Neural cell (in vitro differentiated cells): Measurements from ENCODE around the gene LSM4. TPM values are rescaled to one million over a fixed set of nuclear protein-coding genes. Genes with fewer than 3 reads are reported as not detected.

Experiments
- H2AFZ ChIP-seq: fragments of 200-600, 300-800 bp; sonication (generic), shearing (Covaris generic); 2 replicates; pipeline ENCODE4 v1.6.0; 2014; ENCODE audit warnings: low read depth, mild to moderate bottlenecking, antibody characterized with exemption, low read length, moderate library complexity
- H3F3A ChIP-seq: fragments of 200-600 bp; shearing (Covaris generic); 2 replicates; pipeline ENCODE4 v1.6.1; 2016; ENCODE audit warnings: mild to moderate bottlenecking, moderate library complexity, mixed read lengths, antibody characterized with exemption, low read length; ENCODE audit not compliant: insufficient read depth, poor library complexity, severe bottlenecking
- H3K27ac ChIP-seq: fragments of 200-600, 300-800 bp; sonication (generic), shearing (Covaris generic); 2 replicates; pipeline ENCODE4 v1.5.1; 2014; ENCODE audit warnings: mild to moderate bottlenecking, low read length, moderate library complexity
- H3K27me3 ChIP-seq: fragments of 300-800, 200-600 bp; sonication (generic), shearing (Covaris generic); 2 replicates; pipeline ENCODE4 v1.6.0; 2014; ENCODE audit warnings: mild to moderate bottlenecking, low read depth, low read length, moderate library complexity; ENCODE audit not compliant: insufficient read depth
- H3K36me3 ChIP-seq: fragments of 300-800, 200-600 bp; sonication (generic), shearing (Covaris generic); 2 replicates; pipeline ENCODE4 v1.5.1; 2014; ENCODE audit warnings: mild to moderate bottlenecking, antibody characterized with exemption, low read length, moderate library complexity; ENCODE audit not compliant: insufficient read depth
- H3K4me2 ChIP-seq: fragments of 300-800, 200-600 bp; sonication (generic), shearing (Covaris generic); 2 replicates; pipeline ENCODE4 v1.6.0; 2014; ENCODE audit warnings: mild to moderate bottlenecking, low read length
- H3K4me3 ChIP-seq: fragments of 300-800, 200-600 bp; sonication (generic), shearing (Covaris generic); 2 replicates; pipeline ENCODE4 v1.5.1; 2014; ENCODE audit warnings: mild to moderate bottlenecking, low read length, moderate library complexity
- H3K79me2 ChIP-seq: fragments of 200-600 bp; shearing (Covaris generic); replicated peaks from 2 replicates; pipeline ENCODE4 v1.6.0; 2014; ENCODE audit warnings: mild to moderate bottlenecking, low read length, moderate library complexity; ENCODE audit not compliant: insufficient read depth
- H3K9ac ChIP-seq: fragments of 300-800, 200-600 bp; sonication (generic), shearing (Covaris generic); 2 replicates; pipeline ENCODE4 v1.6.1; 2016; ENCODE audit warnings: mild to moderate bottlenecking, low read length, mixed read lengths
- H3K9me2 ChIP-seq: fragments of 200-600 bp; shearing (Covaris generic); 2 replicates; pipeline ENCODE4 v1.6.1; 2016; ENCODE audit warnings: mild to moderate bottlenecking, low read length, mixed read lengths; ENCODE audit not compliant: insufficient read depth
- H3K9me3 ChIP-seq: fragments of 200-600, 300-800 bp; sonication (generic), shearing (Covaris generic); 2 replicates; pipeline ENCODE4 v1.6.1; 2016; ENCODE audit warnings: mild to moderate bottlenecking, mixed run types, low read length, moderate library complexity, mixed read lengths
- H4K20me1 ChIP-seq: fragments of 200-600 bp; shearing (Covaris generic); 2 replicates; pipeline ENCODE4 v1.6.1; 2016; ENCODE audit warnings: mild to moderate bottlenecking, mixed run types; ENCODE audit not compliant: insufficient read depth
- CTCF ChIP-seq: fragments of 450-650 bp; IDR thresholded peaks from 2 replicates; pipeline ENCODE4 v1.5.1; 2014; ENCODE audit warnings: antibody characterized with exemption, mild to moderate bottlenecking, moderate library complexity; ENCODE audit not compliant: poor library complexity, severe bottlenecking
- EP300 ChIP-seq: fragments of 450-650 bp; conservative IDR thresholded peaks from 2 replicates; pipeline ENCODE4 v1.6.1; 2014; ENCODE audit warnings: antibody characterized with exemption, mild to moderate bottlenecking, moderate library complexity; ENCODE audit not compliant: poor library complexity, severe bottlenecking
- EZH2 ChIP-seq: fragments of 200-600, 300-800 bp; shearing (Covaris generic), sonication (generic); IDR thresholded peaks from 2 replicates; pipeline ENCODE4 v1.6.1; 2014; ENCODE audit warnings: antibody characterized with exemption, low read length, borderline replicate concordance, mild to moderate bottlenecking; ENCODE audit not compliant: insufficient read depth, poor library complexity, severe bottlenecking
- MXI1 ChIP-seq: fragments of 450-650 bp; conservative IDR thresholded peaks from 2 replicates; pipeline ENCODE4 v1.6.1; 2014; ENCODE audit warnings: antibody characterized with exemption, mild to moderate bottlenecking; ENCODE audit not compliant: poor library complexity, severe bottlenecking
- POLR2AphosphoS5 ChIP-seq: IDR thresholded peaks from 2 replicates; pipeline ENCODE4 v1.6.1; 2012
- RAD21 ChIP-seq: fragments of 450-650 bp; conservative IDR thresholded peaks from 2 replicates; pipeline ENCODE4 v1.6.1; 2014; ENCODE audit warnings: antibody characterized with exemption, mild to moderate bottlenecking, moderate library complexity
- REST ChIP-seq: IDR thresholded peaks from 2 replicates; pipeline ENCODE4 v1.6.1; 2012; ENCODE audit warnings: borderline replicate concordance
- SMC3 ChIP-seq: fragments of 450-650 bp; conservative IDR thresholded peaks from 2 replicates; pipeline ENCODE4 v1.6.1; 2014; ENCODE audit warnings: antibody characterized with exemption, mild to moderate bottlenecking, moderate library complexity; ENCODE audit not compliant: poor library complexity
- TAF1 ChIP-seq: IDR thresholded peaks from 2 replicates; pipeline ENCODE4 v1.6.1; 2012; ENCODE audit warnings: low read depth
- polyA plus RNA-seq: library from polyadenylated mRNA; depleted of rRNA; stranded (reverse); fragments of >200 nt; gene quantifications from 2 replicates; pipeline ENCODE4 v1.2.3, GENCODE V29; 2014

The LSM4 gene
- polyA plus RNA-seq, 1 donor from 2014 or later = 382 TPM

- no peak for TF ChIP-seq POLR2AphosphoS5
- no peak for TF ChIP-seq EZH2
- TF ChIP-seq SMC3 = no peak
- no peak for TF ChIP-seq RAD21
- no peak for TF ChIP-seq CTCF
- TF ChIP-seq MXI1 = no peak
- no peak for TF ChIP-seq TAF1
- TF ChIP-seq EP300 = no peak
- no peak for TF ChIP-seq REST
- H3K79me2 ChIP-seq = no peaks in the 10 kb centered on the region
- H3K9ac ChIP-seq = no peak overlapping the region
- H3K4me3 ChIP-seq = no peak overlapping the region
- H3K4me2 ChIP-seq = no peak overlapping the region
- no peaks in the 10 kb centered on the region for H3K9me3 ChIP-seq
- no peak overlapping the region for H3K27ac ChIP-seq
- no peaks in the 10 kb centered on the region for H3F3A ChIP-seq
- H3K27me3 ChIP-seq = no peaks in the 10 kb centered on the region
- no peak overlapping the region for H2AFZ ChIP-seq
- no peaks in the 10 kb centered on the region for H3K9me2 ChIP-seq
- H3K36me3 ChIP-seq = no peaks in the 10 kb centered on the region
- no peaks in the 10 kb centered on the region for H4K20me1 ChIP-seq
Measured at GRCh38 chr19:18301718-18302111, 21.2 kb downstream of the LSM4 start.

- no peaks in the 10 kb centered on the region for H4K20me1 ChIP-seq
- no peak for TF ChIP-seq RAD21
- no peak for TF ChIP-seq EZH2
- no peak for TF ChIP-seq EP300
- no peak for TF ChIP-seq REST
- no peak for TF ChIP-seq TAF1
- TF ChIP-seq POLR2AphosphoS5 = no peak
- no peak for TF ChIP-seq MXI1
- TF ChIP-seq SMC3 = no peak
- TF ChIP-seq CTCF = no peak
- no peaks in the 10 kb centered on the region for H3K36me3 ChIP-seq
- H3K4me3 ChIP-seq = no peak overlapping the region
- H3K9me3 ChIP-seq = no peaks in the 10 kb centered on the region
- H3K4me2 ChIP-seq = no peak overlapping the region
- H3K27ac ChIP-seq = no peak overlapping the region
- no peak overlapping the region for H2AFZ ChIP-seq
- no peaks in the 10 kb centered on the region for H3K9me2 ChIP-seq
- no peak overlapping the region for H3K9ac ChIP-seq
- H3K27me3 ChIP-seq = no peaks in the 10 kb centered on the region
- no peaks in the 10 kb centered on the region for H3F3A ChIP-seq
- H3K79me2 ChIP-seq = no peaks in the 10 kb centered on the region
Measured at GRCh38 chr19:18300930-18301717, 21.8 kb downstream of the LSM4 start.
